ENCODE measurements around the gene RDH16.
A peak's percentile ranks its signal among the peaks of the same experiment; 100 is the strongest.
"Not testable (repeated sequence)": the region's sequence is repeated elsewhere in the genome, so short reads cannot be mapped to it uniquely, and the experiment has no call there.

RDH16 gene

DNA sequence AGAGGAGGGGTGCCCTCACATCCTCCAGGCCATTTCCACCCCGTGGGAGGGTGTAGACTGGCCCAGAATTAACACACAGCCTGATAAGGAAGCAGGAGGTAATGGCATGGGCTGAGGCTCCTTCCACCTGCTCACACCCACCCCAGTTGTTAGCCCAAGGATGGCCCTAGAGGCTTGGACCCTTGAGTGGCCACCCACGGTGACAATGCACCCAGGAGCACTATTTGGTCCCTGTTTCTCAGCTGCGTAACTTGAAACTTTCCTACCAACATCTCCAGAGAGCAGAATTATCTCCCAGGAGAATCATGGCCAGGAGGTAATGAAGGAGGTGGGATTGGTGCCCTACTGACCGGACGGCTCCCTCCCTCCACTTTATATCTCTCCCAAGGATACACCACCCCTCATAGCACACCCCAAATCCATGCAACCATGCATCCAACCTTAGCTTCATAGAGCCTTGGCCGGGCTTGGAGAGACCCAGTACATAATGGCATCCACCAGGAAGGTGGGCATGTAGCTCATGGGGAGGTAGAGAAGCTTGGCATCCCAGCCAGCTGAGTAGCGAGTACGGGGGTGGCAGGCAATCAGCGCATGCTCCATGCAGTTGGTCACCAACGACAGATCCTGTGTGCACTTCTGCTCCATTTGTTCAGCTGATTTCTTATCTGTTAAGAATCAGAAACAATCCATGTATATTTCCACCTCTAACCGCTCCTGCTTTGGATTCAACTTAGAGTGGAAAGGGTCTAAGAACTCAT lies 5.6 kb downstream of the RDH16 start:
- no peak for DNase-seq

DNA sequence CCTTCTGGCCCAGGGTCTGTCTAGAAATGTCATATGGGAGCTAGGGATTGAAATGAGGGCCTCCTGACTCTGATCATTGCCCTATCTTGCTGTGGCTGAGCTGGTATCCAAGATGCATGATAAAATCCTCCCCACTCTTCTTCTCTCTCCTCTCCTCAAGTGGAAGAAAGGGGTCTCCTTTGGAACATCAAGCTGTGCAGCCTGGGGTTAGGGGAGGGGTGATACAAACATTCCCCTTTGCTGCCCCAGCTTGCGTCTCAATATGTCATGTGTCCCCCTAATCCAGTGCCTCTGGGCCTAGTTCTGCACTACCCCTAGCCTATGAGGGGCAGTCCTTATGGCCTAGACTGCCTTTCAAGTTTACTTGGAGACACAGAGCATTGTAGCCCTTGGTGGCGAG lies 8.5 kb downstream of the RDH16 start:
- no peak for DNase-seq

DNA sequence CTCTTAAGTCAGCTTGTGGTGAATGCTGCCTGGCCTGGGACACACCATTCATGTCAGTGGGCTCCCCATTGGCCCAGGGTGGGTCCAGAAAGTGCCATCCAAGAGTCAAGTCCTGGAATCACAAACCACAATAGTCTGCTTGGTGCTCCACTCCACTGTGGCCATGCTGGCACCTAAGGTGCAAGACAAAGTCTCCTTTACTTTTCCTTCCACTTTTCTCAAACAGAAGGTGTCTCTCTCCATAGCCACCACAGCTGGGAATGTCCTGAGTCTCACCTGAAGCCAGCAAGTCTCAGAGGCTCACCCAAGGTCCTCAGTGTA lies 9.0 kb downstream of the RDH16 start:
- DNase-seq, result no peak

DNA sequence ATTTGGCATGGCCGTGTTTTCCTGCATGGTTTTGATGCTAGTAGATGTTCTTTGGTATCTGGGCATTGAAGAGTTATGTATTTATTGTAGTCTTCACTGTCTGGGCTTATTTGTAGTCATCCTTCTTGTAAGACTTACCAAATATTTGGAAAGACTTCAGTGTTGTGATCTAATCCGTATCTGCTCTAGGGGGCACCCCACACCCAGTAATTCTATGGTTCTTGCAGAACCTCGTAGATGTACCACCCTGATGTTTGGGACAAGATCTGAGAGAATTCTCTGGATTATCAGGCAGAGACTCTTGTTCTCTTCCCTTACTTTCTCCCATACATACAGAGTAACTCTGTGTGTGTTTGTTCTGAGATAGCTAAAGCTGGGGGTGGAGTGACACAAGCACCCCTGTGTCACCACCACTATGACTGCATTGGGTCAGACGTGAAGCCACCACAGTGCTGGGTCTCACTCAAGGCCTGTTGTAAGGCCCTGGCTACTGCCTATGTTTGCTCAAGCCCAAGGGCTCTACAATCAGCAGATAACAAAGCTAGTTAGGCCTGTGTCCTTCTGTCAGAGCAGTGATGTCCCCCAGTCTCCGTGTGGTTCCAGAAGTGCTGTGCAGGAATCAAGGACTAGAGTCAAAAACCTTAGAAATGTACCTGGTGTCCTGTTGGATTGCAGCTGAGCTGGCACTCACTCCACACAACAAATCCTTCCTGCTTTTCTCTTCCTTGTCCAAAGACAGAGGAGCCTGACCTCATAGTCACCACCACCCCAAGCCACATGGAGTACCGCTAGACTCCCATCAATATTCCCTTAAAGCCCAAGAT lies 9.6 kb downstream of the RDH16 start:
- no peak for DNase-seq

DNA sequence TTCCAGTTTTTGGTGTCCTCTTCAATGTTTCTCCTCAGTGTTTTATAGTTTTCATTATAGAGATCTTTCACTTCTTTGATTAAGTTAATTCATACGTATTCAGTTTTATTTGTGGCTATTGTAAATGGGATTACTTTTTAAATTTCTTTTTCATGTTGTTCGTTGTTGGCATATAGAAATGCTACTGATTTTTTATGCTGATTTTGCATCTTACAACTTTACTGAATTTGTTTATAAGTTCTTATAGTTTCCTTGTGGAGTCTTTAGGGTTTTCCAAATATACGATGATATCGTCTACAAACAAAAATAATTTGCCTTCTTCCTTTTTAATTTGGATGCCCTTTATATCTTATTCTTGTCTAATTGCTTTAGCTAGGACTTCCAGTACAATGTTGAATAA lies 13.5 kb downstream of the RDH16 start:
- DNase-seq, result no peak

DNA sequence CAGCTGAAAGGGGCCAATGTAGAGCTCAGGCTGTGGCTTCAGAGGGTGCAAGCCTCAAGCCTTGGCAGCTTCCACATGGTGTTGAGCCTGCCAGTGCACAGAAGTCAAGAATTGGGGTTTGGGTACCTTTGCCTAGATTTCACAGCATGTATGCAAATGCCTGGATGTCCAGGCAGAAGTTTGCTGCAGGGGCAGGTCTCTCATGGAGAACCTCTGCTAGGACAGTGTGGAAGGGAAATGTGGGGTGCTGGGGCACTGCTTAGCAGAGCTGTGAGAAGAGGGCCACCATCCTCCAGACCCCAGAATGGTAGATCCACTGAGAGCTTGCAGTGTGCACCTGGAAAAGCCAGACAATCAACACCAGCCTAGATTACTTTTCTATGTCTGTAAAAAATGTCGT lies 14.0 kb downstream of the RDH16 start:
- DNase-seq, result not testable (repeated sequence)

DNA sequence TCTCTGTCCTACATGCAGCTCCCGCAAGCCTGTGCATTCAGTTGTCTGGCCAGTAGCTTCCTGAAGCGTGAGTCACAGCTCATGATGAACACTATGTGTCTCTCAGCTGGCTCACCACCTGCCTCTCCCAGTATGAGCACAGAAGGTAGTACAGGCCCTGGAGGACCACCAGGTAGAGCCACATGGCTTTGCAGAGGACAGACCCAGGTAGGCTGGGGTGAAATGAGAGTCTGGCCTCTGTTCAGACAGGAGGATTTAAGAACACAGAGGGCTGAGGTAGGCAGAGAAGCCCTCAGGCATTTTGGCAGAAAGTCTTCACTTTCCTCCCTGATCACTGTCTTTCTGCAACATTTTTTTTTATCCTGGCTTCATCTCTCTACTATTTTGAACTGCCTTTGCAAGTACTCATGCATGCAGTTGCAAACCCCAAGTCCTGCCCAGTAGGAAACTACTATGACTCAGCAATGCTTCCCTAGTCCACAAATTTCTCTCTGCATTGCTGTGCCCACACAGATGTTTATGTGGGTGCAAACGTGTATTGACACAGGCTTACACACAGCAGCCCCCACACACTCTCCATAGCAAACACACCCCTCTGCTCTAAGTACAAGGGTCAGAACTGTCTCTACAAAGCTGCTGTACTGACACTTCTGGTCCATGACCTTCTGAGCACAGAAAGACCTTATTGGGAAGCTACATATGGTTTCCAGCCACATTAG lies 15.9 kb downstream of the RDH16 start:
- DNase-seq, result no peak

DNA sequence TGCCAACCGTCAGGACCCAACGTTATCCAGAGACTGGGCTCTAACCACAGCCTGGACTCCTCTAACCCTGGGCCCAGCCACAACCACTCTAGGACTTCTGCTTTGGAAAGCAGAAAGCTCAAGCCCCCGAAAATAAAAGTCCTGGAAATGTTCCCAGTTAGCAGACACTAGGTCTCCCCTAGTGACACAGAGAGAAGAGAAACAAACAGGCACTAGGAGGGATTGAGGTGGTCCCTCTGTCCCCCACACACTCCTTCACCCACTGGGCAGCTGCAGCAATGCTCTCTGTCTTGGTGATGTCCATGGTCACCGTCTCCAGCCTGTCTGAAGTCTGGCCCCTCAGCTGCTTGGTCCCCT lies 16.5 kb downstream of the RDH16 start:
- not testable (repeated sequence) for DNase-seq

DNA sequence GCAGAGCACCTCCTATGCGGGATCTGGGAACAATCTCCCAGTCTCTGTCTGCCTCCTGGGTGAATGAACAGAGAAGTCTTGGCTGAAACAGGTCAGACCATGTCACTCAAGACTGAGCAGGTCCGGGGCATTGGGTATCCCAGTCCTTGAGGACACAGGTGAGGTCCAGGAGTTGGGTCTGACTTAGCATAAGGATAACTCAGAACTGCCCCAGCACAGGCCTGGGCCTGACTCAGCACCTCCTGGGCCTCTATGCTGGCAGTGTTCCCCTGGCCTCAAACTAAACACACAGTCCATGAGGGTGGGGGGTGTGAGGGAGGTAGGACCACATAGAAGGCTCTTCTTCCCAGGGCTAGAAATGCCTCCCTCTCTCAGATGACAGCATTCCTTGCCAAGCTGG lies 21.7 kb downstream of the RDH16 start:
- DNase-seq, result no peak

DNA sequence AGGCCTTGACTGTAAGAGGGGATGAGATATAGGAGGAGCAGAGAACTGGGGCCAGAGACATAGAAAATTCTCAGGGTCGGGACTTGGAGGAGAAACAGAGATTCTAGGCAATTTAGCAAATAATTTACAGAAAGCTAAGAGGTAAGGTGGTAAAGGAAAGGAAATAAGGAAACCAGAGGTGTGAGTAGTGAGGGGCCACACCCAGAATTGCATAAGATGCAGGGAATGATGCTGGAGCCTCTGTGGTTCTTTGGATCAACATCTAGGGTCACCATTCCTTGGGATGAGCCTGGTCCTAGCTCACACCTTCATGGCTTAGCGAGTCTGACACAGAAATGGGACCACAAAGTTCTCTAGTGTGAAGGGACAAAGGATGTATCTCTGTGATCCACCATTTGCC lies 22.3 kb downstream of the RDH16 start:
- DNase-seq, result no peak

DNA sequence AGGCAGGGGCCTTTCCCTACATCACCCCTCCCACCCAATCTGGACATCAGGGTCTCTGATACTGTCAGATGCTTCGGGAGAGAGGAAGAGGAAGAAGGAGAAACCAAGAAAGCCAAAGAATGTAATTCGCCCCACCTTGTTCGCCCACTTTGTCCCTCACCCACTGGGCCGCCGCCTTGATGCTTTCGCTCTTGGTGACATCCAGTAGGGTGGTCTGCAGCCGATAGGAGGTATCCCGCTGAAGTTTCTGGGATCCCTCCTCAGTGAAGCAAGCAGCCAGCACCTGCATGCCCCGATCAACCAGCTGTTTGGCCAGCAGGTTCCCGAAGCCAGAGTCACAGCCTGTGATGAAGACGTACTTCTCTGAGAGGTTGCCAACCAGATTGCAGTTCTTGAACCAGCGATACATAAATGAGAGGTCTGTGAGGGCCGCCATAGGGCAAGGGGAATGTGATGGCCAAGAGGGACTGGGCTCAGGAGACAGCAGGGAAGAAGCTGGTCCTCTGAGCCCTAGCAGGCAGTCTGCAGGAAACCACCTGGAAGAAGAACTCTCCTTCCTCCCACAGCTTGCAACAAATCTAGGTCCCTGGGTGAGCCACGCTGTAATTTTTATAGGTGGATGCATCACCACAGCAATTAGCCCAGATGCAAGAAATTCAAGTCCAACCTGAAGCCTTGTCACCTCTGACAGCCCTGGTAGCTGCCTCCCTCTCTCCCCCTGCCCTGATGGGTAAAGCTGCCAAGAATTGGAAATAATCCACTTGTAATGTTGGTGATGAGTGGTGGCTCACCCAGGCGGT lies 23.4 kb downstream of the RDH16 start, which contains the start of gene SDR9C7:
TSS of gene SDR9C7 (minus strand) at position 583 of the 800 bp plus-strand sequence. CDS start at position 436, 147 bp downstream.
- DNase-seq, result no peak

DNA sequence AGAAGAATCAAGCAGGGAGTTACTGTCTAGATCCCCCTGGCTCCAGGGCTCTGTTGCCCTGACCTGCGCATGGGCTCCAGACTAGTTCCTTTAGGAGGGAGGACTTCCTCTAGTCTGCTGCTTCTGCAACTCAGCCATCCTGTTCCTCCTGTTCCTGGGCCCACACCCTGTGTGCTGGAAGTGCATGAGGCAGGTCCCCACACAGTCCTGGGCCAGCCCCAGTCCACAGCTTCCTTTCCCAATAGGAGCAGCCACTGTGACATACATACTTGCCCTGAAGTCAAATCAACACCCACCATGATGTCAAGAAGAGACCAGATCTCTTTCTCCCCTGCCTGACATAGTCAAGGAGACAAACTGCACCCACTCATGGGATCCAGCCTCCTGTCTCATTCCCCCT lies 24.5 kb downstream of the RDH16 start:
- DNase-seq, result no peak

DNA sequence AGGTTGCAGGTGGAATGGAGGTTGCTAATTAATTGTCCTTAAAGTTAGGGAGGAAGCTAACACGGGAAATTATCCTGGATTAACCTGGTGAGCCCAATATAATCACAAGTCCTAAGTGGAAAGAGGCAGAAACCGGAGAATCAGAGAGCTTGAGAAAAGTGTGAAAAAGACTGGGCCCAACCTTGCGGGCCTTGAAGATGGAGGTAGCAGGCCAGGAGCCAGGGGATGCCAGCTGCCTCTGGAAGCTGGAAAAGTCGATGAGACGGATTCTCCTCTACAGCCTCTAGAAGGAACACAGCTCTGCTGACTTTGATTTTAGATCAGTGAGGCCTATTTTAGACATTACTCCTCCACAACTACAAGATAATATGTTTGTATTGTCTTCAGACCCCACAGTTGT lies 25.3 kb downstream of the RDH16 start:
- no peak for DNase-seq

DNA sequence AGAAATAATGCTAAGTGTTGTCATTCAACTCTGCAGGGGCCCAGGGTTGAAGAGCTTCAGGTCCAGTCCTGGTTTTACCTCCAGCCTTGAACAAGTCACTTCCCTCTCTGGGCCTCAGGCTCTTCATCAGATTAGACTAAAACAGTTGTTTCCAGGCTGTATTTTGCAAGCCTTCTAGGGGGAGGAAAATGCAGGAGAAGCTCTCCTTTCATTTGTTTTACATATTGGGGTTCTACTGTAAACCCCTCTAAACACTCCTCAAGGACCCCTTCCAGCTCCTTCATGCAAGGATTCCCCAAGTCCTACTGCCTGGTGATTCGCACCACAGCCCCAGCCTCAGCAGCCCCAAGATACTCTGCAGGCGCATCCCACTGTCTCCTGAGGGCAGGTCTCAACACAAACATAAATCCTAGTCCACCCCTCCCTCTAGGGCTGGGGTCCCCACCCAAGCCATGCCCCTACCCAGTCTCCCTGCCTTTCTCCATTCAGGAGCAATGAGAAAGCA lies 25.9 kb downstream of the RDH16 start:
- DNase-seq, result peak in 1 of 2 donors; percentile 14

DNA sequence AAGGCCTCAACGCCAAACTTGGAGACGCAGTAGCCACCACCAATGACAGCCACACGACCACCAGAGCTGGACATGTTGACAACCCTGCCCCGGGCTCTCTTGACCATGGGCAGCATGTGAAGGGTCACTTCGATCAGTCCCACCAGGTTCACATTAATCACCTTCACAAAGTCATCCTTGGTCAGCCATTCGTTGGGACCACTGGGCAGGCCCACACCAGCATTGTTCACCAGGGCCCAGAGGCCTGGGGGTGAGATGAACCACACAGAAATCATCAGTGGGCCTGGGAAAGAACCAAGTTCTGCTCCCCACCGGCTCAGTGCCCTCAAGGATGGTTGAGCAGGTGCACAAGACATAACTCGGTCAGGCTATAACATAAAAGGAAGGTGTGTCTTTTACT lies 27.2 kb downstream of the RDH16 start:
- DNase-seq, result no peak

DNA sequence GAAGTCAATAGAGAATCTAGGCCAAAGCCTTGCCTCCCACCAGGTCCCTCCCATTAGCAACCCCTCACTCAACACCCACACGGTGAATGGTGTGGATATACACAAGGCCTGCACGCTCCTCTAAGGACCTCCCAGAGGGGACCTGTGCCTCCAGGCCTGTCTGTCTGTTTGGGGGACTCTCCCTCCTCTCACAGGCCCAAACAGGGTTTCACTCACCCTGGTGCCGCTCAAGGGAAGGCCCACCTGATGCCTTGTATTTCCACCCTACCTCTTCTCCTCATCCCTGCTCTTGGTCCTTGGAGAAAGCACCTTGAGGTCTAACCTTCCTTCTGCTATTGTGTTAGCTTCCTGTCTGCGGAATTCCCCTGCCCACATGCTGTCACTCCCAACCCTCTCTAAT lies 27.6 kb downstream of the RDH16 start:
- no peak for DNase-seq

DNA sequence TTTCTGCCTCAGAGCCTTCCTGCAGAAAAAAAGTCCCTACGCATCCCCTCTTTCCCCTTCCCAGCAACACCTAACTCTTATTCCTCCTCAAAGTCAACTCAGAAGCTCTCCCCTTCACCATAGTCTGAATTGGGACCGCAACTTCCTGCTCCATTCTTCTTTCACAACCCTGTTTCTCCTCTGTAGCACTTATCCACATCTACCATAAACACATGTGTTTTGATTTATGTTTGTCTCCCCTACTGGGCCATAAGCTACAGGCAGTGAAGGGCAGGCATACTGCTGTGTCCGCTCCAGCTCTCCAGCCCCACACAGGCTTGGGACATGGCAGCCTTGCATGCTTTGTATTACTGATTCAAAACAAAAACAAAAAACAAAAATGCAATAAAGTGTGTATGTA lies 29.1 kb downstream of the RDH16 start:
- DNase-seq, result no peak

DNA sequence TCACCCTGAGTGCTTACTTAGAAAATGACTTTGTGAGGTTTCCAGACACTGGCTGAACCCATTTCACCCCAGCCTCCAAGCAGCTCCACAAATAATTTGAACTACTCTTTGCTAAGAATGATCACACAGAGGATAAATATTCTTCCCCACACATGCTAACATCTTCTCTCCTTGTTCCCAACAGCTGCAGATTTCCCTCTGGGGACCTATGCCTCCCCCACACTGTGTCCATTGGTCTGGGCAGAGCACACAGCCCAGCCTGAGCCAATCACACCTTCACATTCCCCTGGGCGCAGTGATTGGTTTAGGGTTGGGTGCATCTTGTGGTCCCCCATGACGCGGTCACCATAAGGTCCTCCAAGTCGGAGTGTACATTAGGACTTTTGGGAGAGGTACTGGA lies 30.1 kb downstream of the RDH16 start:
- no peak for DNase-seq

DNA sequence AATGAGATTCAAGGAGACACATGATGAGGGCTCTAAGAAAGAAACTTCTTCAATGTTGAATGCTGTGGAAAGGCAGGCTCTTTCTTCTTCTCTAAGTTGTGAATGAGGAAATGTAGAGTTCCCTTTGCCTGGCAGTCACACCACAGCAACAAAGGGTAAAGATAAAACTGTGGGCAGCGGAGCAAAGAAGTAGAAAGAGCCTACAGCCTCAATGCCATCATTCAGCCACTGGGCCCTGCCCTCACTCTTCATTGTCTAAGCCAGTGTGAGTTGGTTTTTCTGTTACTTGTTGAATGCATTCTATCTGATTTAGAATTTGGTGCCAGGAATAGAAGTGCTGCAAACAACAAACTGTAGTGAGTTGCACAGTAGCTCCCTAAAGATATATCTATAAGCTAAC lies 35.4 kb downstream of the RDH16 start:
- DNase-seq, result no peak

DNA sequence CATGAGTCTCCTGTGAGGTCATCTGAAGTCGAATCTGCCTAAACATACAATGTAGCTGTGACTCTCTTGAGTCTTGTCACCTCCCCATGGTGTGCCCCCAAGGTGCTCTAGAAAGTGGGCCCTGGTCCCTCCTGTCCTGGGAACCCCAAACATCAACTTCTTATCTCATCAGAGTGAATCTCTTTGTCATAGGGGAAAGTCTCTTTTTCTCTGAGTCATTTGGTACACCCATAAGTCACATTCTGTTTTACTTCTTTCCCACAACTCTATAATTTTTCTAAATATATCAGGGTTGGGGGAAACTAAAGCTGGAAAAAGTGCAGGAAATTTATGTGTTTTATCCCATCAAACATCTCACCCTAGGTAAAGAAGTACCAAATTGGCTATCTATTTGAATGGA lies 36.1 kb downstream of the RDH16 start:
- no peak for DNase-seq

DNA sequence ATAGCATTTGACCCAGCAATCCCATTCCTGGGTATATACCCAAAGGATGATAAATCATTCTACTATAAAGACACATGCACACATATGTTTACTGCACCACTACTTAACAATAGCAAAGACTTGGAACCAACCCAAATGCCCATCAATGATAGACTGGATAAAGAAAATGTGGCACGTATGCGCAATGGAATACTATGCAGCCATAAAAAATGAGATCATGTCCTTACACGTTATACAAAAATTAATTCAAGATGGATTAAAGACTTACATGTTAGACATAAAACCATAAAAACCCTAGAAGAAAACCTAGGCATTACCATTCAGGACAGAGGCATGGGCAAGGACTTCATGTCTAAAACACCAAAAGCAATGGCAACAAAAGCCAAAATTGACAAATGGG lies 39.3 kb downstream of the RDH16 start:
- not testable (repeated sequence) for DNase-seq

DNA sequence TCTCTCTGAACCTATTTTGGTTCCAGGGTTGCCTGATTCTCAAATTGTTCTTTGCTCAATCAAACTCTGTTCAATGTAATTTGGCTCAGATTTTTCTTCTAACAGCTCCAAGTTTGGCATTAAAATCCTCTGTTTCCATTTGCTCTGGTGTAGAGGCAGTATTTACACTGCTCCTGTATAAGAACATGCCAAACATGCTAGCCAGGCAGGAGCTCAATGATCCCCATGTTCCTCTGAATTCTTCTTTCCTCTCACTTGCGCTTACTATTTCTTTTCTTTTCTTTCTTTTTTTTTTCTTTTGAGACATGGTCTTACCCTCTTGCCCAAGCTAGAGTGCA lies 40.4 kb downstream of the RDH16 start:
- no peak for DNase-seq

Data from CD4-positive, alpha-beta T cell treated with Interleukin-4 for 1 hour (primary cell).